ENCODE results near the gene TRERF1. TPM values are rescaled to one million over a fixed set of nuclear protein-coding genes. Genes with fewer than 3 reads are reported as not detected.

The TRERF1 gene
- total RNA-seq, 4 donors from 2014 or later, result 1.6 to 4.1 (median 2.6) TPM

- Histone ChIP-seq H3K27ac (no peak overlapping the region), H3K4me3 (replicated peaks in 1 of 3) (no peak overlapping the region), H3K36me3 (no peaks in the 10 kb centered on the region), H3K27me3 (no peaks in the 10 kb centered on the region), H3K4me1 (no peaks in the 10 kb centered on the region), H3K9me3 (no peaks in the 10 kb centered on the region)
- no peak for DNase-seq
- 62 to 64% methylated on average over 2 of the region's 2 CpGs for WGBS, 2 donors
- intact Hi-C loops (cut with DNase I), result no loop called here
- no peak for TF ChIP-seq CTCF (IDR thresholded peaks at IDR 0.05)
- TF ChIP-seq POLR2A (IDR thresholded peaks at IDR 0.05), result no peak
Observed at GRCh38 chr6:42322676-42323075, 129.1 kb downstream of the TRERF1 start.

- Histone ChIP-seq H3K27me3 (no peaks in the 10 kb centered on the region), H3K4me3 (replicated peaks in 1 of 3) (no peak overlapping the region), H3K27ac (no peak overlapping the region), H3K9me3 (no peaks in the 10 kb centered on the region), H3K36me3 (no peaks in the 10 kb centered on the region), H3K4me1 (no peaks in the 10 kb centered on the region)
- DNase-seq, result no peak
- intact Hi-C loops (cut with DNase I), result no loop called here
- no peak for TF ChIP-seq CTCF (IDR thresholded peaks at IDR 0.05)
- TF ChIP-seq POLR2A (IDR thresholded peaks at IDR 0.05), result no peak
- WGBS, 2 donors, result 94% methylated on average over 2 of the region's 2 CpGs
Observed at GRCh38 chr6:42321976-42322375, 129.8 kb downstream of the TRERF1 start.

GRCh38 chr6:42320762-42321161 is 131.0 kb downstream of the TRERF1 start:
- no peaks in the 10 kb centered on the region for H3K36me3 ChIP-seq
- no peak for DNase-seq
- H3K4me3 ChIP-seq (replicated peaks in 1 of 3), result no peak overlapping the region
- 90 to 94% methylated on average over 5 of the region's 5 CpGs for WGBS, 2 donors
- no peaks in the 10 kb centered on the region for H3K9me3 ChIP-seq
- H3K27ac ChIP-seq, result no peak overlapping the region
- no peak for TF ChIP-seq CTCF (IDR thresholded peaks at IDR 0.05)
- no peak for TF ChIP-seq POLR2A (IDR thresholded peaks at IDR 0.05)
- H3K4me1 ChIP-seq, result no peaks in the 10 kb centered on the region
- no peaks in the 10 kb centered on the region for H3K27me3 ChIP-seq
- intact Hi-C loops (cut with DNase I), result no loop called here

GRCh38 chr6:42318480-42318879 is 133.2 kb downstream of the TRERF1 start:
- Histone ChIP-seq H3K4me1 (peaks cover 0 to 8% of the 10 kb centered on the region in 2 donors), H3K9me3 (no peaks in the 10 kb centered on the region), H3K36me3 (no peaks in the 10 kb centered on the region), H3K27ac (no peak overlapping the region), H3K4me3 (replicated peaks in 1 of 3) (no peak overlapping the region), H3K27me3 (no peaks in the 10 kb centered on the region)
- TF ChIP-seq CTCF (IDR thresholded peaks at IDR 0.05), result no peak
- no peak for TF ChIP-seq POLR2A (IDR thresholded peaks at IDR 0.05)
- 89 to 100% methylated on average over 2 of the region's 2 CpGs for whole genome bisulfite sequencing, 2 donors
- intact Hi-C loops (cut with DNase I), result no loop called here
- DNase-seq, result no peak

- peaks cover 0 to 8% of the 10 kb centered on the region in 2 donors for H3K4me1 ChIP-seq
Observed at GRCh38 chr6:42316981-42317380, 134.7 kb downstream of the TRERF1 start.

More at GRCh38 chr6:42316981-42317380, 134.7 kb downstream of the TRERF1 start:
- no peak for TF ChIP-seq POLR2A (IDR thresholded peaks at IDR 0.05)
- no peak for TF ChIP-seq CTCF (IDR thresholded peaks at IDR 0.05)
- no peaks in the 10 kb centered on the region for H3K9me3 ChIP-seq
- WGBS, 2 donors, result 53 to 60% methylated on average over 2 of the region's 2 CpGs
- H3K27me3 ChIP-seq, result no peaks in the 10 kb centered on the region
- no peak overlapping the region for H3K4me3 ChIP-seq (replicated peaks in 1 of 3)
- no peak overlapping the region for H3K27ac ChIP-seq
- no peak for DNase-seq
- H3K36me3 ChIP-seq, result no peaks in the 10 kb centered on the region
- intact Hi-C loops (cut with DNase I), result no loop called here

Data from thyroid gland (tissue), 4 donors.